C4-2B (cell line): ENCODE results near the gene DUSP6.

Experiments used
- ZFX ChIP-seq: fragments of 450-650 bp; IDR thresholded peaks from 2 replicates; pipeline ENCODE4 v1.6.1; 2017
- TF ChIP-seq, protein P1 (sequence below): fragments of 450-650 bp; conservative IDR thresholded peaks from 2 replicates; pipeline ENCODE4 v1.5.1; 2017; ENCODE audit warnings: mild to moderate bottlenecking

DNA sequence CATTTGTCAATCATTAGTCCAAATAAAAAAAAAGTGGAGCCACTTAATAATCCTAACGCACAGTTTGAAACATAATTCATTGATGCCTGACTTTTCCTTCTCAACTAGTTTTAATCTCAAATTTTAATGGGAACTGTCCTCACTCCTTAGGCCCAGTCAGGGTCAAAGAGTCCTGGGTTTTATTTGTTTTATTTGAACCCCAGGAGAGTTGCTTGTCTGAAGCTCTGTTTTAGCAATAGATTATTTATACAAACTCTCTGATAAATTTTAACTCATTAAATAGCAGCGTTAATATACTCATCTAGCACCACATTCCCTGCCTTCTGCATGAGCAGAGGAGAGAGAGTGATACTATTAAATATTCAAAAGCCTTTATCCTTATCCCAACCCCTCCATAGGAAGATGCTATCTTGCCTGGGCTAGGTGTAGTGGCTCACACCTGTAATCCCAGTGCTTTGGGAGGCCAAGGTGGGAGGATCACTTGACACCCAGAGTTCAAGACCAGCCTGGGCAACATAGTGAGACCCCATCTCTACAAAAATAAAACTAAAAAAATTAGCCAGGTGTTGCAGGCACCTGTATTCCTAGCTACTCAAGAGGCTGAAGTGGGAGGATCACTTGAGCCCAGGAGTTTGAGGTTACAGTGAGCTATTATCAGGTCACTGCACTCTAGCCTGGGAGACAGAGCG, 14.5 kb upstream of the DUSP6 start:
- TF ChIP-seq, protein P1, sequence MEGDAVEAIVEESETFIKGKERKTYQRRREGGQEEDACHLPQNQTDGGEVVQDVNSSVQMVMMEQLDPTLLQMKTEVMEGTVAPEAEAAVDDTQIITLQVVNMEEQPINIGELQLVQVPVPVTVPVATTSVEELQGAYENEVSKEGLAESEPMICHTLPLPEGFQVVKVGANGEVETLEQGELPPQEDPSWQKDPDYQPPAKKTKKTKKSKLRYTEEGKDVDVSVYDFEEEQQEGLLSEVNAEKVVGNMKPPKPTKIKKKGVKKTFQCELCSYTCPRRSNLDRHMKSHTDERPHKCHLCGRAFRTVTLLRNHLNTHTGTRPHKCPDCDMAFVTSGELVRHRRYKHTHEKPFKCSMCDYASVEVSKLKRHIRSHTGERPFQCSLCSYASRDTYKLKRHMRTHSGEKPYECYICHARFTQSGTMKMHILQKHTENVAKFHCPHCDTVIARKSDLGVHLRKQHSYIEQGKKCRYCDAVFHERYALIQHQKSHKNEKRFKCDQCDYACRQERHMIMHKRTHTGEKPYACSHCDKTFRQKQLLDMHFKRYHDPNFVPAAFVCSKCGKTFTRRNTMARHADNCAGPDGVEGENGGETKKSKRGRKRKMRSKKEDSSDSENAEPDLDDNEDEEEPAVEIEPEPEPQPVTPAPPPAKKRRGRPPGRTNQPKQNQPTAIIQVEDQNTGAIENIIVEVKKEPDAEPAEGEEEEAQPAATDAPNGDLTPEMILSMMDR = no peak
- no peak for TF ChIP-seq ZFX
